Embryonic facial prominence (tissue), 1 donor: Measurements from ENCODE around the gene ZBTB42.

Experiments
- DNase-seq: peaks from one replicate; pipeline ENCODE4 v3.0.0-alpha.2; 2016; ENCODE audit errors: extremely low spot score

ZBTB42 gene

GRCh38 chr14:104769324-104770071 lies 31.4 kb upstream of the ZBTB42 start:
- no peak for DNase-seq

- no peak for DNase-seq
These were observed 30.8 kb upstream of the ZBTB42 start for GRCh38 chr14:104770072-104770579.

- DNase-seq: no peak
These were observed 30.0 kb upstream of the ZBTB42 start for GRCh38 chr14:104770851-104771272.

- no peak for DNase-seq
These were observed 29.5 kb upstream of the ZBTB42 start for GRCh38 chr14:104771374-104771773.

GRCh38 chr14:104771918-104772706 lies 28.8 kb upstream of the ZBTB42 start:
- DNase-seq: no peak

GRCh38 chr14:104772707-104773504 lies 28.0 kb upstream of the ZBTB42 start:
- no peak for DNase-seq

GRCh38 chr14:104773505-104774452 lies 27.1 kb upstream of the ZBTB42 start:
- DNase-seq: no peak

GRCh38 chr14:104774453-104775072 lies 26.3 kb upstream of the ZBTB42 start:
- DNase-seq: no peak

GRCh38 chr14:104775073-104775489 lies 25.8 kb upstream of the ZBTB42 start:
- DNase-seq: no peak

GRCh38 chr14:104776481-104776880 lies 24.4 kb upstream of the ZBTB42 start:
- no peak for DNase-seq

GRCh38 chr14:104776961-104777807 lies 23.7 kb upstream of the ZBTB42 start:
- no peak for DNase-seq

GRCh38 chr14:104777808-104778249 lies 23.1 kb upstream of the ZBTB42 start:
- DNase-seq: no peak

GRCh38 chr14:104778694-104779331 lies 22.1 kb upstream of the ZBTB42 start:
- DNase-seq: no peak

GRCh38 chr14:104779776-104780512 lies 21.0 kb upstream of the ZBTB42 start:
- no peak for DNase-seq

- DNase-seq: no peak
These were observed 20.3 kb upstream of the ZBTB42 start for GRCh38 chr14:104780513-104781030.

- DNase-seq: no peak
These were observed 19.4 kb upstream of the ZBTB42 start for GRCh38 chr14:104781271-104782077.
